ENCODE data around the gene CHSY3.

The CHSY3 gene

DNA sequence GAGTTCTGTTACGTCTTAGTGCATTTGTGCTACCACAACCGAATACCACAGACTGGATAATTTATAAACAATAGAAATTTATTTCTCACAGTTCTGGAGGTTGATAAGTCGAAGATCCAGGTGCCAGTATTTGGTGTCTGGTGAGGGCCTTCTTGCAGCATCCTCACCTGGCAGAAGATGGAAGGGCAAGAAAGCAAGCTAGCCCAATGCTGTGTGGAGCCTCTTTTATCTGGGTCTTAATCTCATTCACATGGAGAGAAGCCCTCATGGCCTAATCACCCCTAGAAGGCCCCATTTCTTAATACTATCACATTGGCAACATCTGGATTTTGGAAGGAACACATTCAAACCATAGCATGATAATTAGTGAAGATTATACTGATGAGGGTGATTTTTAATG is 159.3 kb downstream of the CHSY3 start:
- H3K9ac ChIP-seq (ENCODE audit: low read depth, low read length): no peak overlapping the region
- no peaks in the 10 kb centered on the region for H3K4me1 ChIP-seq (ENCODE audit: insufficient read depth, low read length)
- no peaks in the 10 kb centered on the region for H3K9me3 ChIP-seq (ENCODE audit: insufficient read depth, low read depth, low read length)
- 96% methylated on average over 1 of the region's 3 CpGs for WGBS
- H3K27ac ChIP-seq (ENCODE audit: low read depth, low read length): no peak overlapping the region
- no peaks in the 10 kb centered on the region for H3K36me3 ChIP-seq (ENCODE audit: insufficient read depth, low read length)
- H3K27me3 ChIP-seq (ENCODE audit: insufficient read depth, low read length): no peaks in the 10 kb centered on the region
- no peak overlapping the region for H3K4me3 ChIP-seq (ENCODE audit: low read length)

DNA sequence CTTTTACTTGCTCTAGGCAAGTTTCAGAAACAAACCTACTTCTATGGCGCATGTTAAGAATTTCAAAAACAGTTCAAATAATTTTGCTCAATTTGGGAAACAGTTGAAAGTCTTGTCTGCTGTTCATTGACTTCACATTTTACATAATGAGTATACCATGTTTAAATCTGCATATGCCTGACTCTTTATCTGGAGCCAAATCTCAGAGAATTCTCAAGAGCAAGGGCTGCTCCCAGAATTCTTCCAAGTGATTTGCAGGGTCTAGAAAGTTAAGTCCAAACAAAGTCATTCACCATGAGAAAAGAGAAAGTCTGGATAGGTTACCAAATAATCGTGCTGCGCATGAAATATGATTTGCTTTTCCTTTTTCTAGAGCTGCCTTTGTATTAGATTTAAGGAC is 160.2 kb downstream of the CHSY3 start:
- Histone ChIP-seq H3K4me3 (ENCODE audit: low read length) (no peak overlapping the region), H3K27ac (ENCODE audit: low read depth, low read length) (no peak overlapping the region), H3K4me1 (ENCODE audit: insufficient read depth, low read length) (no peaks in the 10 kb centered on the region), H3K36me3 (ENCODE audit: insufficient read depth, low read length) (no peaks in the 10 kb centered on the region), H3K9me3 (ENCODE audit: insufficient read depth, low read depth, low read length) (no peaks in the 10 kb centered on the region), H3K9ac (ENCODE audit: low read depth, low read length) (no peak overlapping the region), H3K27me3 (ENCODE audit: insufficient read depth, low read length) (no peaks in the 10 kb centered on the region)
- 95% methylated on average over 3 of the region's 3 CpGs for WGBS

DNA sequence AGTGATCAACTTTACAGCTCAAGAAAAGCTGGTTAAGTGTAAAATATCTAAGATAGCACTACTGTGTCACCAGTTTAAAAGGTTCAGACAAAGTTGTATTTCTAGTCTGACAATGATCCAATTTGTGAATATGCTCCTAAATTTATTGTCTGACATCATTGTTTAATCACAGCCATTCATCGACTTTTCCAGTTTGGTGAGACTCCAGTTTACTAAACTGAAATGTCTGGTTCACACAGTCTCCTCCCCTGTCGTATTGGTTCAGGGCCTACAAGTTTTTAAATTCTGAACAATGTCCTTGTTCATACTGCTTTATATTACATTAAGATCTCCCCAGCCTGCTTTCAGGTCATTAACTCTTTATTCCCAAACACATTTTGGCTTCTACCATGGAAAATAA is 161.4 kb downstream of the CHSY3 start:
- H3K27me3 ChIP-seq (ENCODE audit: insufficient read depth, low read length): no peaks in the 10 kb centered on the region
- H3K4me3 ChIP-seq (ENCODE audit: low read length): no peak overlapping the region
- no peak overlapping the region for H3K27ac ChIP-seq (ENCODE audit: low read depth, low read length)
- no peak overlapping the region for H3K9ac ChIP-seq (ENCODE audit: low read depth, low read length)
- H3K9me3 ChIP-seq (ENCODE audit: insufficient read depth, low read depth, low read length): no peaks in the 10 kb centered on the region
- 95% methylated on average over 2 of the region's 2 CpGs for WGBS
- H3K4me1 ChIP-seq (ENCODE audit: insufficient read depth, low read length): no peaks in the 10 kb centered on the region
- no peaks in the 10 kb centered on the region for H3K36me3 ChIP-seq (ENCODE audit: insufficient read depth, low read length)

DNA sequence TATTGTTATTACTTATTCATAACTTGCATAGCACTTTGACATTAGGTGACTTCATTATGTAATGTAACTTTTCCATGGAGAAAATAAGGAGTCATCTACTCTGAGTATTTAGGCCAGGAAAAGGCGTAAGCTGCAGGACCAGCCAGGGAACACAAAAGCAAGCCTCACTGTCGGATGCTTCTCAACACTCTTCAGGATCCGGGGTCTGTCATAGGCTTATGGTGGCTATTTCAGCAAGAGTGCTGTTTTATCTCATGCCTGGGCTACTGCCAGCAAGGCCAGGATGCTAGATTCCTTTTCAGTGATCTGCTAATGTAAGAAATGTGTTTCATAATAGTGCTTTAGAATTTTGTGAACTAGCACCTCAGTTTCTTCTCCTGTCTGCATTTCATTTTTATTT is 162.4 kb downstream of the CHSY3 start:
- Histone ChIP-seq H3K9me3 (ENCODE audit: insufficient read depth, low read depth, low read length) (no peaks in the 10 kb centered on the region), H3K4me3 (ENCODE audit: low read length) (no peak overlapping the region), H3K27me3 (ENCODE audit: insufficient read depth, low read length) (no peaks in the 10 kb centered on the region), H3K36me3 (ENCODE audit: insufficient read depth, low read length) (no peaks in the 10 kb centered on the region), H3K9ac (ENCODE audit: low read depth, low read length) (no peak overlapping the region), H3K27ac (ENCODE audit: low read depth, low read length) (no peak overlapping the region), H3K4me1 (ENCODE audit: insufficient read depth, low read length) (no peaks in the 10 kb centered on the region)
- 97% methylated on average over 3 of the region's 3 CpGs for WGBS

DNA sequence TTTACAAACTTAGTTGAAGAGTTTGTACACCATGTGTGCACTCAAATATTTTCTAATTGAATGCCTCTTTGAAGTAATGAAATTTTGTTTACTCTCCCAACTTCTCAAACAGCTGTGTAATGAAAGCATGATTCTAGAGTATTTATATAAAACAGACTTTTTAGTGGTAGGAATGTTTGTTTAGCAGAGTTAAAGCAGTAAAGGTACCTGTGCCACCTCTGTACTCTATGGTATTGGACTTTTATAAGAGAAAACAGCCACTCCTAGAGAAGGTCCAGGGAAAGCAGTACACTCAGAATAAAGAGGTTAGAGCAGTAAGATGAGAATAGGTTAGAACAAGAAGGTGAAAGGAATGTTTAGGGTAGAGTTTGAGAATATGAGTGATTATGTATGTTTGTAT is 163.1 kb downstream of the CHSY3 start:
- Histone ChIP-seq H3K9ac (ENCODE audit: low read depth, low read length) (no peak overlapping the region), H3K27ac (ENCODE audit: low read depth, low read length) (no peak overlapping the region), H3K36me3 (ENCODE audit: insufficient read depth, low read length) (no peaks in the 10 kb centered on the region), H3K9me3 (ENCODE audit: insufficient read depth, low read depth, low read length) (no peaks in the 10 kb centered on the region), H3K4me3 (ENCODE audit: low read length) (no peak overlapping the region), H3K27me3 (ENCODE audit: insufficient read depth, low read length) (no peaks in the 10 kb centered on the region), H3K4me1 (ENCODE audit: insufficient read depth, low read length) (no peaks in the 10 kb centered on the region)

DNA sequence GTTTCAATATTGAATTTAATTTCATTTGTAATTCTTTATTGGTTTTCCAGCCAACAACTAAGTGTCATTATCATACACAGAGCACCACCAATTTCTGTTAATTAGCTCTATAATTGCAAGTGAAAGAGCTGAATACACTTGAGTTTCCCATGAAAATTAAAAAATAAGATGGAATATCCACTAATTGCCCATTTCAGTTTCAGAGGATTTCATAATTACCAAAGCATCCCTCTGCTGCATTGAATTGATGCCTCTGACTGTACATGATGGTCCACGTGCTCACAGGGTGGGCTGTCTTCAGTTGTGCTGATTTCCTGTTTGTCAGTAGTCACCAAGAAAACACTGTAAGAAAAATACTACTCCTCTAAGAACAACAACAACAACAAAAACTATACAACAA is 163.8 kb downstream of the CHSY3 start:
- Histone ChIP-seq H3K9ac (ENCODE audit: low read depth, low read length) (no peak overlapping the region), H3K36me3 (ENCODE audit: insufficient read depth, low read length) (no peaks in the 10 kb centered on the region)
- WGBS: 96% methylated on average over 1 of the region's 1 CpG

DNA sequence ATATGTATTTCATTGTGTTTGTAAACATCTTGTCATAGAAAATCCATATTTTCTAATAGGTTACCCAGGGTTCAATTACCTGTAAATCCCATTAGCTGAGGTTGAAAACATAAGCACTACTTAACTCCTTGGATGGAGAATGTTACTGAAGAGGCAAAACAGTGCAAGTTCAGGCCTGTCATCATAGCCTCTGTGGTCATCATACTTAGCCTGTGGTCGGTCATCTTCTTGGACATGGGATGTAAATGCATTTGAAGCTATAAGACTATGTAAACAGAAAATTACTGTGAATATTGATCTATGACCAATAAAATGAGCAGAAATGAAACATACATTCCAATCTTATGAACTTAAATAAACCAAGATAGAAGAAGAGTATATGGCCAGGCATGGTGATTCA is 164.7 kb downstream of the CHSY3 start:
- 86% methylated on average over 1 of the region's 1 CpG for WGBS
- H3K9me3 ChIP-seq (ENCODE audit: insufficient read depth, low read depth, low read length): no peaks in the 10 kb centered on the region
- no peaks in the 10 kb centered on the region for H3K27me3 ChIP-seq (ENCODE audit: insufficient read depth, low read length)
- H3K36me3 ChIP-seq (ENCODE audit: insufficient read depth, low read length): no peaks in the 10 kb centered on the region
- no peaks in the 10 kb centered on the region for H3K4me1 ChIP-seq (ENCODE audit: insufficient read depth, low read length)
- no peak overlapping the region for H3K4me3 ChIP-seq (ENCODE audit: low read length)
- H3K9ac ChIP-seq (ENCODE audit: low read depth, low read length): no peak overlapping the region
- H3K27ac ChIP-seq (ENCODE audit: low read depth, low read length): no peak overlapping the region

More for the DNA sequence above, 163.8 kb downstream of the CHSY3 start:
- H3K27me3 ChIP-seq (ENCODE audit: insufficient read depth, low read length): no peaks in the 10 kb centered on the region
- no peaks in the 10 kb centered on the region for H3K4me1 ChIP-seq (ENCODE audit: insufficient read depth, low read length)
- H3K9me3 ChIP-seq (ENCODE audit: insufficient read depth, low read depth, low read length): no peaks in the 10 kb centered on the region
- H3K4me3 ChIP-seq (ENCODE audit: low read length): no peak overlapping the region
- no peak overlapping the region for H3K27ac ChIP-seq (ENCODE audit: low read depth, low read length)

DNA sequence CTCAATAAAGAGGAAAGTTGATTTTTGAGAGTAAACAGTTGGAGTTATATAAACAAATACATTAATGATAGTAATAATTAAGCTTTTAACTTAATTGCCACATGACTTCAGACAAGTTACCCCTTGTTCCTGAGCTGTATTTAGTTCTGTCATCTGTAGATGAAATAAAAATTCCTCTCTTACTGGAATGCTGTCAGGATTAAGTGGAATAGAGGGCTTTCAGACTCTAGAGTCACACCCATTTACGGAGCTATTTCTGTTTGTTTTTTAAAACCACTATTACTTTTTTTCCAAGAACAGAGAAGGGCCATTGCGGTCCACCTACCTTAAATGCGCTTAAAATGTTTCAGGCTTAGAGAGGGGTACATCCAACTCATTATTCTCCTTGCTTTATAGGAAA is 170.6 kb downstream of the CHSY3 start:
- Histone ChIP-seq H3K9ac (ENCODE audit: low read depth, low read length) (no peak overlapping the region), H3K9me3 (ENCODE audit: insufficient read depth, low read depth, low read length) (no peaks in the 10 kb centered on the region), H3K4me3 (ENCODE audit: low read length) (no peak overlapping the region), H3K27ac (ENCODE audit: low read depth, low read length) (no peak overlapping the region), H3K36me3 (ENCODE audit: insufficient read depth, low read length) (no peaks in the 10 kb centered on the region), H3K27me3 (ENCODE audit: insufficient read depth, low read length) (no peaks in the 10 kb centered on the region), H3K4me1 (ENCODE audit: insufficient read depth, low read length) (no peaks in the 10 kb centered on the region)
- WGBS: 88% methylated on average over 3 of the region's 3 CpGs

DNA sequence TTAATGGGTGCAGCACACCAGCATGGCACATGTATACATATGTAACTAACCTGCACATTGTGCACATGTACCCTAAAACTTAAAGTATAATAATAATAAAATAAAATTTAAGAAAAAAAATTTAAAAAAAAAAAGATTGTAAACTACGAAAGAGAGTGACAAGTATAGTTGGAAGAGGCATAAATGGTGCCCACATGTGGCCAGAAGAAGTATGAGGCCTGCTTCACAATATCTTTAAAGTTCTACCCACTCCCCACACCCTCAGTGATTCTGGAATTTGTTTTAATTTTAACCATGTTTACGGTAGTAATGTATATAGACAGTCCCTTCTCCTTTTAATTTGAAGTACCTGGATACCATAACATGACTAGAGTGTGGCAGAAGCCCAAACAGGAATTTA is 172.7 kb downstream of the CHSY3 start:
- Histone ChIP-seq H3K27me3 (ENCODE audit: insufficient read depth, low read length) (no peaks in the 10 kb centered on the region), H3K4me1 (ENCODE audit: insufficient read depth, low read length) (no peaks in the 10 kb centered on the region), H3K27ac (ENCODE audit: low read depth, low read length) (no peak overlapping the region), H3K9ac (ENCODE audit: low read depth, low read length) (no peak overlapping the region), H3K9me3 (ENCODE audit: insufficient read depth, low read depth, low read length) (no peaks in the 10 kb centered on the region), H3K36me3 (ENCODE audit: insufficient read depth, low read length) (no peaks in the 10 kb centered on the region), H3K4me3 (ENCODE audit: low read length) (no peak overlapping the region)
- no CpG with 5 or more reads among the region's 2 CpGs for WGBS

DNA sequence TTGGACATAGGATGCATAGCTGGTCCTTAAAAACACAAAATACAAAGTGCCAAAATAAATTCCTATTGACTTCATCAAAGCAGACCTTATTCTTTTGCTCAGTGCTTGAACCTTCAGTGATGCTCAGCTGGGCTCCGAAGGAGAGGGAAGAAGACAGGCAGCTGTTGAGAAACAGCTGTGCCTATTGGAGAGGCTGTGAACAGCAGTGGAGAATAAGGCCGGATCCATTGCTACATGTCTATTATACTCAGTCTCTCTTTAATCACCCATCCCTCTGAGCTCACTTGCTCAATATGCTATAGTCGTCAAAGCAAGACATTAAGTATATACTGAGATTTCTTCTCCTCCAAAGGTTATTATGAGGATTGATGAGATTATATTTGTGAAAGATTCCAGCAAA is 174.4 kb downstream of the CHSY3 start:
- Histone ChIP-seq H3K4me1 (ENCODE audit: insufficient read depth, low read length) (no peaks in the 10 kb centered on the region), H3K27me3 (ENCODE audit: insufficient read depth, low read length) (no peaks in the 10 kb centered on the region), H3K9ac (ENCODE audit: low read depth, low read length) (no peak overlapping the region), H3K36me3 (ENCODE audit: insufficient read depth, low read length) (no peaks in the 10 kb centered on the region), H3K9me3 (ENCODE audit: insufficient read depth, low read depth, low read length) (no peaks in the 10 kb centered on the region), H3K4me3 (ENCODE audit: low read length) (no peak overlapping the region), H3K27ac (ENCODE audit: low read depth, low read length) (no peak overlapping the region)
- WGBS: 81% methylated on average over 2 of the region's 3 CpGs

DNA sequence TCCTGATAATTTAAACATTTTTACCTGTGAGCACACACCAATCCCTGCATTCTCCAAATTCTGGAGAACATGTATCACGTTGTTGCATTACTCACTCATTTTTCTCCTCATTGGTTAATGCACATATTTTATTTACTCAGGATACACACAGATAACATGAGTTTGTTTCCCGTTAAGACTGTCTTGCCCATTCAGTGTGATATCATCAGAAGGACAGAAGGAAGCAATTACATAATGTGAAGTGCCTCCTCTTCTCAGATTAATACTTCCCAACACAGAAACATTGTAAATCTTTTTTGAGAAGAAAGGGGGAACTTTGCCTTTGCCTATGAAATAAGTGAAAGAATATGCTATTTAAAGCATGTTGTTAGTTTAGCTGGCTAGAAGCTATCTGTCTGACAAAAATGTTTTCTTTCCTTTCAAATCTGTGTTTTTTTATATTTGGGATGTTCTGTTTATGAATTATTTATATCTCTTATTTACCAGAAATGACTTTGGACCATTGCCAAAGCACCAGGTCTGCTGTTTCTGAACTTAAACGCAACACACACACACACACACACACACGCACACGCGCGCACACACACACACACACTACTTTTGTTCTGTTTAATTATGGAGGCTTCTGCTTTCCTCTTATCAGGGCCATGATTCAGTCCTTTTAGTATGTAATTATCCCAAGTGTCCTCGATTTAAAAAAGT is 186.5 kb downstream of the CHSY3 start:
- WGBS: 87% methylated on average over 8 of the region's 8 CpGs

DNA sequence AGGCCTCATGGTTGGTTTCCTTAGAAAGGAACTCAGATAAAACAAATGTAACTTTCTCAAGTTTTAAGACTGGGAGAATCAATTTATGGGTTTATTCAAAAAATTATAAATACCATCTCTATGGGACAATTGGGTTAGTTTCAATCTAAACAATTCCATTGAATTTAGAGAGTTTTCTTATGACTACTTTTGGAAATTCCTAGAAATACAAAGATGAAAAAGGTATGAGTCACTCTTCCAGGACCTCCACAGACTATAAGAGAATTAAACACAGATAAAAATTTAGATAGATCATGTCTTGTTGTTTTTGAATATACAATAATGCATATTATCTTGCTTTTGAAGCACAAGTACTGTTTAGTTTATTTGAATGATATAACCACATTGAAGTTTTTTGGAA is 188.7 kb downstream of the CHSY3 start:
- H3K9me3 ChIP-seq (ENCODE audit: insufficient read depth, low read depth, low read length): no peaks in the 10 kb centered on the region
- H3K4me1 ChIP-seq (ENCODE audit: insufficient read depth, low read length): no peaks in the 10 kb centered on the region
- no peaks in the 10 kb centered on the region for H3K36me3 ChIP-seq (ENCODE audit: insufficient read depth, low read length)
- H3K27ac ChIP-seq (ENCODE audit: low read depth, low read length): no peak overlapping the region
- H3K4me3 ChIP-seq (ENCODE audit: low read length): no peak overlapping the region
- no peak overlapping the region for H3K9ac ChIP-seq (ENCODE audit: low read depth, low read length)
- H3K27me3 ChIP-seq (ENCODE audit: insufficient read depth, low read length): no peaks in the 10 kb centered on the region

More for the DNA sequence above, 186.5 kb downstream of the CHSY3 start:
- no peaks in the 10 kb centered on the region for H3K27me3 ChIP-seq (ENCODE audit: insufficient read depth, low read length)
- no peaks in the 10 kb centered on the region for H3K9me3 ChIP-seq (ENCODE audit: insufficient read depth, low read depth, low read length)
- no peak overlapping the region for H3K9ac ChIP-seq (ENCODE audit: low read depth, low read length)
- no peaks in the 10 kb centered on the region for H3K36me3 ChIP-seq (ENCODE audit: insufficient read depth, low read length)
- H3K4me1 ChIP-seq (ENCODE audit: insufficient read depth, low read length): no peaks in the 10 kb centered on the region
- H3K27ac ChIP-seq (ENCODE audit: low read depth, low read length): no peak overlapping the region
- no peak overlapping the region for H3K4me3 ChIP-seq (ENCODE audit: low read length)

Data from HUES64 (cell line).